Liver (tissue), 9 donors: Measurements from ENCODE around the gene GRIFIN. TPM values are rescaled to one million over a fixed set of nuclear protein-coding genes. Genes with fewer than 3 reads are reported as not detected.

Experiments
- DNase-seq: peaks from one replicate; pipeline ENCODE4 v3.0.0-alpha.2; 2017; ENCODE audit warnings: low spot score
- H3K27ac ChIP-seq, 2 donors: one replicate each; pipeline ENCODE4 v1.7.0; 2013; ENCODE audit warnings: inconsistent platforms in 2 of 2, low read length in 2 of 2, control low read depth in 1 of 2, low read depth in 1 of 2, mild to moderate bottlenecking in 1 of 2
- H3K27me3 ChIP-seq, 4 donors: one replicate each; pipeline versions ENCODE4 v1.6.1 to v1.7.0; 2013; ENCODE audit warnings: low read length in 3 of 4, inconsistent platforms in 1 of 4, mild to moderate bottlenecking in 1 of 4, moderate library complexity in 1 of 4; ENCODE audit not compliant: control insufficient read depth in 4 of 4, insufficient read depth in 4 of 4
- H3K36me3 ChIP-seq, 4 donors: one replicate each; pipeline versions ENCODE4 v1.6.1 to v1.7.0; 2013; ENCODE audit warnings: low read length in 3 of 4, mild to moderate bottlenecking in 3 of 4, low read depth in 1 of 4, moderate library complexity in 1 of 4; ENCODE audit not compliant: control insufficient read depth in 4 of 4, insufficient read depth in 3 of 4
- H3K4me1 ChIP-seq, 4 donors: one replicate each; pipeline versions ENCODE4 v1.6.1 to v1.7.0; 2013; ENCODE audit warnings: low read length in 3 of 4, mild to moderate bottlenecking in 3 of 4, moderate library complexity in 1 of 4; ENCODE audit not compliant: control insufficient read depth in 4 of 4, insufficient read depth in 4 of 4
- H3K4me3 ChIP-seq, 3 donors: one replicate each; pipeline versions ENCODE4 v1.6.1 to v1.7.0; 2013; ENCODE audit warnings: low read length in 3 of 3, control low read depth in 1 of 3, low read depth in 1 of 3, mild to moderate bottlenecking in 1 of 3
- H3K9ac ChIP-seq, 2 donors: one replicate each; pipeline ENCODE4 v1.7.0; 2013; ENCODE audit warnings: low read length in 2 of 2, mild to moderate bottlenecking in 2 of 2, moderate library complexity in 2 of 2, control low read depth in 1 of 2, low read depth in 1 of 2
- H3K9me3 ChIP-seq, 4 donors: one replicate each; pipeline versions ENCODE4 v1.6.1 to v1.7.0; 2013; ENCODE audit warnings: low read length in 3 of 4; ENCODE audit not compliant: control insufficient read depth in 4 of 4
- EGR1 ChIP-seq, 2 donors: IDR thresholded peaks; 2 replicates each; pipeline ENCODE4 v1.6.1; 2016 to 2018; ENCODE audit warnings: antibody characterized with exemption in 2 of 2, low read depth in 2 of 2
- FOXA1 ChIP-seq: IDR thresholded peaks from 2 replicates; pipeline ENCODE4 v1.6.1; 2016; ENCODE audit warnings: antibody characterized with exemption
- FOXA2 ChIP-seq: IDR thresholded peaks from 2 replicates; pipeline ENCODE4 v1.6.1; 2016; ENCODE audit warnings: antibody characterized with exemption
- GABPA ChIP-seq, 2 donors: IDR thresholded peaks in 1 of 2; conservative IDR thresholded peaks in 1 of 2; 2 replicates each; pipeline ENCODE4 v1.6.1; 2016; ENCODE audit warnings: antibody characterized with exemption in 2 of 2, mild to moderate bottlenecking in 1 of 2, moderate library complexity in 1 of 2
- HNF4A ChIP-seq, 2 donors: conservative IDR thresholded peaks; 2 replicates each; pipeline ENCODE4 v1.6.1; 2016; ENCODE audit warnings: antibody characterized with exemption in 2 of 2, mild to moderate bottlenecking in 2 of 2
- HNF4G ChIP-seq: IDR thresholded peaks from 2 replicates; pipeline ENCODE4 v1.6.1; 2016; ENCODE audit warnings: antibody characterized with exemption
- JUND ChIP-seq, 2 donors: IDR thresholded peaks; 2 replicates each; pipeline ENCODE4 v1.6.1; 2016; ENCODE audit warnings: antibody characterized with exemption in 2 of 2
- MAX ChIP-seq: IDR thresholded peaks from 2 replicates; pipeline ENCODE4 v1.6.1; 2016; ENCODE audit warnings: antibody characterized with exemption
- NR2F2 ChIP-seq: IDR thresholded peaks from 2 replicates; pipeline ENCODE4 v1.6.1; 2016; ENCODE audit warnings: antibody characterized with exemption
- RAD21 ChIP-seq, 2 donors: IDR thresholded peaks; 2 replicates each; pipeline ENCODE4 v1.6.1; 2016; ENCODE audit warnings: antibody characterized with exemption in 2 of 2, mild to moderate bottlenecking in 2 of 2
- REST ChIP-seq: IDR thresholded peaks from 2 replicates; pipeline ENCODE4 v1.6.1; 2016; ENCODE audit warnings: antibody characterized with exemption, mild to moderate bottlenecking
- RXRA ChIP-seq, 2 donors: IDR thresholded peaks; 2 replicates each; pipeline ENCODE4 v1.6.1; 2017 to 2018; ENCODE audit warnings: antibody characterized with exemption in 2 of 2, mild to moderate bottlenecking in 1 of 2
- SP1 ChIP-seq: IDR thresholded peaks from 2 replicates; pipeline ENCODE4 v1.6.1; 2018; ENCODE audit warnings: antibody characterized with exemption, mild to moderate bottlenecking
- TAF1 ChIP-seq: conservative IDR thresholded peaks from 2 replicates; pipeline ENCODE4 v1.6.1; 2016; ENCODE audit warnings: antibody characterized with exemption, mild to moderate bottlenecking
- YY1 ChIP-seq: IDR thresholded peaks from 2 replicates; pipeline ENCODE4 v1.6.1; 2016; ENCODE audit warnings: antibody characterized with exemption, mild to moderate bottlenecking
- ZBTB33 ChIP-seq: IDR thresholded peaks from 2 replicates; pipeline ENCODE4 v1.6.1; 2016; ENCODE audit warnings: antibody characterized with exemption
- WGBS: extraction: QIAGEN DNeasy Blood & Tissue Kit; methylation state at CpG from one replicate; pipeline ENCODE4 v1.1.7; 2013; 5-methylcytosine and 5-hydroxymethylcytosine counted together
- polyA plus RNA-seq, 2 donors: library from polyadenylated mRNA; stranded (reverse) in 1 of 2; unstranded in 1 of 2; fragments of 200-250 nt in 1 of 2; fragments of >200 nt in 1 of 2; fragmentation: Nextera tagmentation in 1 of 2; extraction: Ambion mirVana in 1 of 2; gene quantifications; one replicate each; pipeline versions ENCODE4 v1.2.1 to v1.2.3, GENCODE V29; 2013 to 2015
- total RNA-seq, 2 donors: library from RNA; depleted of rRNA; stranded (reverse); fragments of >200 nt; gene quantifications; one replicate each; pipeline ENCODE4 v1.2.3, GENCODE V29; 2014
- TF ChIP-seq, protein P1 (sequence below): IDR thresholded peaks from 2 replicates; pipeline ENCODE4 v1.6.1; 2016; ENCODE audit warnings: antibody characterized with exemption
- TF ChIP-seq, protein P2 (sequence below): fragments of 150-350 bp; IDR thresholded peaks from 2 replicates; pipeline ENCODE4 v1.5.1; 2017; ENCODE audit warnings: improper control_type of control experiment, low read depth, low read length; ENCODE audit not compliant: missing input control
- donor health status: healthy.
- donor health status: healthy.
- donor health status: healthy.
- donor health status: healthy.
- donor health status: healthy.

The GRIFIN gene
- total and polyA plus RNA-seq, 4 donors: not detected

GRCh38 chr7:2474813-2475677 is 1.2 kb downstream of the GRIFIN start:
- Histone ChIP-seq H3K4me3 (no peak overlapping the region), H3K4me1 (peaks cover 0 to 13% (median 10%) of the 10 kb centered on the region in 4 donors), H3K9me3 (no peaks in the 10 kb centered on the region), H3K27me3 (no peaks in the 10 kb centered on the region), H3K9ac (no peak overlapping the region), H3K27ac (no peak overlapping the region), H3K36me3 (no peaks in the 10 kb centered on the region)
- DNase-seq: no peak
- WGBS: 79% methylated on average over 28 of the region's 28 CpGs
- no peak for TF ChIP-seq GABPA (IDR thresholded peaks at IDR 0.05 in 1 of 2, conservative IDR thresholded peaks at IDR 0.05 in 1 of 2)
- TF ChIP-seq, protein P1, sequence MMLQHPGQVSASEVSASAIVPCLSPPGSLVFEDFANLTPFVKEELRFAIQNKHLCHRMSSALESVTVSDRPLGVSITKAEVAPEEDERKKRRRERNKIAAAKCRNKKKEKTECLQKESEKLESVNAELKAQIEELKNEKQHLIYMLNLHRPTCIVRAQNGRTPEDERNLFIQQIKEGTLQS: no peak
- no peak for TF ChIP-seq JUND (IDR thresholded peaks at IDR 0.05)
- no peak for TF ChIP-seq RXRA (IDR thresholded peaks at IDR 0.05)
- no peak for TF ChIP-seq MAX
- TF ChIP-seq ZBTB33: no peak
- no peak for TF ChIP-seq EGR1 (IDR thresholded peaks at IDR 0.05; ENCODE audit: low read depth in 2 of 2)
- TF ChIP-seq TAF1: no peak
- TF ChIP-seq RAD21 (IDR thresholded peaks at IDR 0.05): no peak
- TF ChIP-seq YY1: no peak
- no peak for TF ChIP-seq FOXA1
- TF ChIP-seq HNF4A (conservative IDR thresholded peaks at IDR 0.05): no peak
- no peak for TF ChIP-seq FOXA2
- TF ChIP-seq, protein P2, sequence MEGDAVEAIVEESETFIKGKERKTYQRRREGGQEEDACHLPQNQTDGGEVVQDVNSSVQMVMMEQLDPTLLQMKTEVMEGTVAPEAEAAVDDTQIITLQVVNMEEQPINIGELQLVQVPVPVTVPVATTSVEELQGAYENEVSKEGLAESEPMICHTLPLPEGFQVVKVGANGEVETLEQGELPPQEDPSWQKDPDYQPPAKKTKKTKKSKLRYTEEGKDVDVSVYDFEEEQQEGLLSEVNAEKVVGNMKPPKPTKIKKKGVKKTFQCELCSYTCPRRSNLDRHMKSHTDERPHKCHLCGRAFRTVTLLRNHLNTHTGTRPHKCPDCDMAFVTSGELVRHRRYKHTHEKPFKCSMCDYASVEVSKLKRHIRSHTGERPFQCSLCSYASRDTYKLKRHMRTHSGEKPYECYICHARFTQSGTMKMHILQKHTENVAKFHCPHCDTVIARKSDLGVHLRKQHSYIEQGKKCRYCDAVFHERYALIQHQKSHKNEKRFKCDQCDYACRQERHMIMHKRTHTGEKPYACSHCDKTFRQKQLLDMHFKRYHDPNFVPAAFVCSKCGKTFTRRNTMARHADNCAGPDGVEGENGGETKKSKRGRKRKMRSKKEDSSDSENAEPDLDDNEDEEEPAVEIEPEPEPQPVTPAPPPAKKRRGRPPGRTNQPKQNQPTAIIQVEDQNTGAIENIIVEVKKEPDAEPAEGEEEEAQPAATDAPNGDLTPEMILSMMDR: no peak
- TF ChIP-seq SP1: no peak
- no peak for TF ChIP-seq NR2F2
- no peak for TF ChIP-seq REST
- no peak for TF ChIP-seq HNF4G
